IMR-90 (cell line): ENCODE data around the gene INAFM1.
A peak's percentile ranks its signal among the peaks of the same experiment; 100 is the strongest.

Source experiments
- BHLHE40 ChIP-seq: fragments of 150-350 bp; IDR thresholded peaks from 2 replicates; pipeline ENCODE4 v1.6.1; 2016; ENCODE audit warnings: mild to moderate bottlenecking, low read depth, low read length
- CEBPB ChIP-seq: IDR thresholded peaks from 2 replicates; pipeline ENCODE4 v1.6.1; 2012; ENCODE audit warnings: low read depth, low read length, improper control_type of control experiment
- CTCF ChIP-seq: conservative IDR thresholded peaks from 2 replicates; pipeline ENCODE4 v1.5.1; 2012; ENCODE audit warnings: mild to moderate bottlenecking, low read depth, low read length, improper control_type of control experiment
- FOS ChIP-seq: fragments of 150-350 bp; IDR thresholded peaks from 2 replicates; pipeline ENCODE4 v1.6.1; 2016; ENCODE audit warnings: low read depth, low read length
- MAZ ChIP-seq: IDR thresholded peaks from 2 replicates; pipeline ENCODE4 v1.6.1; 2012; ENCODE audit warnings: low read depth, mild to moderate bottlenecking, low read length, improper control_type of control experiment, moderate library complexity, borderline replicate concordance
- MXI1 ChIP-seq: IDR thresholded peaks from 2 replicates; pipeline ENCODE4 v1.6.1; 2012; ENCODE audit warnings: low read depth, mild to moderate bottlenecking, low read length, moderate library complexity, borderline replicate concordance
- NFE2L2 ChIP-seq: fragments of 150-350 bp; IDR thresholded peaks from 2 replicates; pipeline ENCODE4 v1.6.1; 2016; ENCODE audit warnings: low read depth, mild to moderate bottlenecking, low read length
- POLR2A ChIP-seq: IDR thresholded peaks from 2 replicates; pipeline ENCODE4 v1.6.1; 2012; ENCODE audit warnings: mild to moderate bottlenecking, low read depth, low read length
- RAD21 ChIP-seq: IDR thresholded peaks from 2 replicates; pipeline ENCODE4 v1.6.1; 2012; ENCODE audit warnings: low read length, improper control_type of control experiment
- RCOR1 ChIP-seq: IDR thresholded peaks from 2 replicates; pipeline ENCODE4 v1.6.1; 2012; ENCODE audit warnings: mild to moderate bottlenecking, low read length, improper control_type of control experiment; ENCODE audit not compliant: insufficient replicate concordance
- RFX5 ChIP-seq: IDR thresholded peaks from 2 replicates; pipeline ENCODE4 v1.8.0; 2012; ENCODE audit warnings: low read depth, mild to moderate bottlenecking, low read length, moderate library complexity
- SMC3 ChIP-seq: fragments of 150-350 bp; IDR thresholded peaks from 2 replicates; pipeline ENCODE4 v1.6.1; 2016; ENCODE audit warnings: low read depth, mild to moderate bottlenecking, antibody characterized with exemption, low read length, moderate library complexity
- USF2 ChIP-seq: fragments of 150-350 bp; IDR thresholded peaks from 2 replicates; pipeline ENCODE4 v1.6.1; 2017; ENCODE audit warnings: mild to moderate bottlenecking, antibody characterized with exemption, low read length, low read depth
- TF ChIP-seq, protein P1 (sequence below): fragments of 150-350 bp; IDR thresholded peaks from 2 replicates; pipeline ENCODE4 v1.6.1; 2016; ENCODE audit warnings: low read depth, mild to moderate bottlenecking, low read length, moderate library complexity, borderline replicate concordance

DNA sequence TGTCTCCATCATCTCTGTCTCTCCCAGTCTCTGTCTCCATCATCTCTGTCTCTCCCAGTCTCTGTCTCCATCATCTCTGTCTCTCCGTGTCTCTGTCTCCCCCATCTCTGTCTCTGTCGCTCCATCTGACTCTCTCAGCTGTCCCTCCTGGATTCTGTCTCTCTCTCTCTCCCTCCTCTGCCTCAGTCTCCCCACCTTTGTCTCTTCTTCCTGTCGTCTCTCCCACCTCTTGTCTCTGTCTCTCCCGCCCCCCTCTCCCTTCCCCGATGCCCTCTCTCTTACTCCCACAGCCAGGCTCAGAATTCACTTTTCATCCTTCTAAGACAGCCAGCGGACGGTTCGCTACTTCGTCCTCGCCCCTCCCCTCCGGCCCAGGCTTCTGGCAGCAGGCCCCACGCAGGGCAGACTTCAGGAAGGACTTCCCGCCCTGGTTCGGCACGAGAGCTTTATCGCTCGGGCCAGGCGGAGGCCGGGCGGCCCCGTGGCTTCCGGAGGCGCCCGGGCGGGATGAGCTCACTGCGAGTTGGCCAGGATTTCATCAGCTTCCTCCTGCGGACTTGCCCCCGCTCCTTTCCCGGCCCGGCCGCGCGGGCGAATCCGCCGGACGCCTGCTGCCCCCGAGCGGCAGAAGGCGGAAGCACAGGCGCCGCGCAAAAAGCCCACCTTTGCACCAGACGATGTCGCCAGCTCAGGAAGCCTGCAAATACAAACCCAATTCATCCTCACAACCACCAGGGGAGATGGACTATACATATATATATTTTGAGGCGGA lies 30.7 kb upstream of the INAFM1 start:
- TF ChIP-seq USF2 (peak; percentile 19; the same call in 1 of the 2 replicates), CTCF (peak; percentile 99), POLR2A (peak; percentile 69), RCOR1 (peak; percentile 96), CEBPB (peak; percentile 97), RFX5 (no peak), RAD21 (peak; percentile 96), FOS (0 out of 2 replicates have a peak, but pooled peaks have one; percentile 19), NFE2L2 (no peak), BHLHE40 (peak; percentile 97), SMC3 (peak; percentile 90), MXI1 (peak; percentile 77; the same call in 1 of the 2 replicates), MAZ (peak; percentile 100)
- TF ChIP-seq, protein P1, sequence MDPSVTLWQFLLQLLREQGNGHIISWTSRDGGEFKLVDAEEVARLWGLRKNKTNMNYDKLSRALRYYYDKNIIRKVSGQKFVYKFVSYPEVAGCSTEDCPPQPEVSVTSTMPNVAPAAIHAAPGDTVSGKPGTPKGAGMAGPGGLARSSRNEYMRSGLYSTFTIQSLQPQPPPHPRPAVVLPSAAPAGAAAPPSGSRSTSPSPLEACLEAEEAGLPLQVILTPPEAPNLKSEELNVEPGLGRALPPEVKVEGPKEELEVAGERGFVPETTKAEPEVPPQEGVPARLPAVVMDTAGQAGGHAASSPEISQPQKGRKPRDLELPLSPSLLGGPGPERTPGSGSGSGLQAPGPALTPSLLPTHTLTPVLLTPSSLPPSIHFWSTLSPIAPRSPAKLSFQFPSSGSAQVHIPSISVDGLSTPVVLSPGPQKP, result 0 out of 2 replicates have a peak, but pooled peaks have one; percentile 56
